ENCODE data around the gene FREM1.

GRCh38 chr9:14935106-14935751, 25.0 kb upstream of the FREM1 start:
- TF ChIP-seq CTCF (conservative IDR thresholded peaks at IDR 0.05) (no peak), EZH2 (IDR thresholded peaks at IDR 0.05; ENCODE audit: low read depth) (no peak)
